Body of pancreas (tissue), 4 donors: ENCODE measurements around the gene PAN3. TPM values are rescaled to one million over a fixed set of nuclear protein-coding genes. Genes with fewer than 3 reads are reported as not detected.

Experiments used
- ATAC-seq: fragments of 150-250 bp; one replicate; pipeline ENCODE4 v1.9.1; 2016
- DNase-seq, 4 donors: peaks; one replicate each; pipeline ENCODE4 v3.0.0-alpha.2; 2019
- H3K27ac ChIP-seq, 4 donors: fragments of 200-600 bp; sonication (generic); 1 replicate in 3 of 4; 2 replicates in 1 of 4; pipeline versions ENCODE4 v1.5.1 to v1.6.1; 2016 to 2019; ENCODE audit warnings: mild to moderate bottlenecking in 1 of 4, mixed read lengths in 1 of 4, moderate library complexity in 1 of 4
- H3K27me3 ChIP-seq, 2 donors: fragments of 200-600 bp; sonication (generic); one replicate each; pipeline ENCODE4 v1.6.0; 2016; ENCODE audit warnings: mild to moderate bottlenecking in 1 of 2
- H3K36me3 ChIP-seq, 2 donors: fragments of 200-600 bp; sonication (generic); replicated peaks in 1 of 2; 2 replicates each; pipeline ENCODE4 v1.5.1; 2016; ENCODE audit warnings: low read depth in 2 of 2; ENCODE audit not compliant: insufficient read depth in 1 of 2
- H3K4me1 ChIP-seq: fragments of 200-600 bp; sonication (generic); one replicate; pipeline ENCODE4 v1.6.0; 2016
- H3K4me3 ChIP-seq, 2 donors: fragments of 200-600 bp; sonication (generic); 1 replicate in 1 of 2; 2 replicates in 1 of 2; pipeline ENCODE4 v1.5.1; 2016 to 2019
- H3K9me3 ChIP-seq, 3 donors: fragments of 200-600 bp; sonication (generic); 1 replicate in 2 of 3; 2 replicates in 1 of 3; pipeline ENCODE4 v1.5.1; 2016
- CTCF ChIP-seq, 7 experiments: fragments of 450-650 bp in 4 of 7; fragments of 200-600 bp in 3 of 7; sonication (generic) in 3 of 7; IDR thresholded peaks; one replicate each; pipeline ENCODE4 v1.5.1; 2016 to 2019; ENCODE audit warnings: antibody characterized with exemption in 7 of 7
- POLR2A ChIP-seq, 3 donors: fragments of 450-650 bp; IDR thresholded peaks; one replicate each; pipeline ENCODE4 v1.6.1; 2016; ENCODE audit warnings: antibody characterized with exemption in 3 of 3, mild to moderate bottlenecking in 2 of 3
- WGBS, 2 donors: methylation state at CpG; one replicate each; pipeline ENCODE4 v1.1.5; 2017; 5-methylcytosine and 5-hydroxymethylcytosine counted together
- intact Hi-C: fragments of 100-400 bp; cut with DNase I; formaldehyde crosslinking; loops from one replicate; pipeline ENCODE4 v1.15.1; 2023
- total RNA-seq, 2 donors: library from RNA; depleted of rRNA; stranded (reverse); fragments of >200 nt; gene quantifications; one replicate each; pipeline ENCODE4 v1.1.0, GENCODE V29; 2016

PAN3 gene
- total RNA-seq, 2 donors from 2014 or later = 31.4 to 36.3 TPM

DNA sequence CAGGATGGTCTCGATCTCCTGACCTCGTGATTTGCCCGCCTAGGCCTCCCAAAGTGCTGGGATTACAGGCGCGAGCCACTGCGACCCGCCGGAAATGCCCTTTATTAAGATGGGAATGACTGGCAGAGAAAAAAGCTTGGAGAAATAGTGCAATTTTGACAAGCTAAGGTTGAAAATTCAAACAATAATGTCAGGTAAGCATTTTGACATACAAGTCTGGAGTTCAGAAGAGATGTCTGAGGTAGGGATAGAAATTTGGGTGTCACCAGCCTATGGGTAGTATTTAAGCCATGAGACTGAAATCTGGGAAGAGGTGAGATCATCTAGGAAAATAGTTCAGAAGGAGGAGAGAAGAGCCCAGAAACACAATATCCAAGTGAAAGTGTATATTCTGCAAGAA lies 17.1 kb upstream of the PAN3 start:
- intact Hi-C loops = no loop called here
- Histone ChIP-seq H3K9me3 (no peaks in the 10 kb centered on the region), H3K27me3 (no peaks in the 10 kb centered on the region), H3K4me3 (no peak overlapping the region), H3K36me3 (no peaks in the 10 kb centered on the region), H3K4me1 (no peaks in the 10 kb centered on the region), H3K27ac (no peak overlapping the region)
- DNase-seq (no peak), ATAC-seq (no peak)
- no peak for TF ChIP-seq POLR2A (IDR thresholded peaks at IDR 0.05)
- TF ChIP-seq CTCF (IDR thresholded peaks at IDR 0.05) = no peak
- 94 to 95% methylated on average over 8 of the region's 8 CpGs for WGBS, 2 donors

DNA sequence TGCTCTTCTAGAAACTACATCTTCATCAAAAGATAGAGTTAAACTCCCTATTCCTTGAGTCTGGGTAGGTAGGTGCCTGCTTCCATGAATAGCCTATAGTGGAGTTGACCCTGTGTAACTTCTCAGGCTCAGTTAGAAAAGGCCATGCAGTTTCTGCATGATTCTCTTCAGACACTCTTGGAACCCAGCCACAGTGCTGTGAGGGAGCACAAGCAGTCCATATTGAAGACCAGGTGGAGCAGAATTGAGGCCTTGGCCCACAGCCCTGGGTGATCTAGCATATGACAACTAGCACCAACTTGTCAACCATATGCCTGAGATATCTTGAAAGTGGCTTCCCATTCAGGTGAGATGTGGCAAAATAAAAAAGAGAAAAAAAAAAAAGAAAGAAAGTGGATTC lies 10.3 kb upstream of the PAN3 start:
- no peak overlapping the region for H3K4me3 ChIP-seq
- DNase-seq = peak in 1 of 4 donors; percentile 13
- no peak for ATAC-seq
- no peaks in the 10 kb centered on the region for H3K27me3 ChIP-seq
- H3K36me3 ChIP-seq = no peaks in the 10 kb centered on the region
- intact Hi-C loops = no loop called here
- no peaks in the 10 kb centered on the region for H3K9me3 ChIP-seq
- no peak overlapping the region for H3K27ac ChIP-seq
- no peaks in the 10 kb centered on the region for H3K4me1 ChIP-seq
- TF ChIP-seq CTCF (IDR thresholded peaks at IDR 0.05) = no peak
- no peak for TF ChIP-seq POLR2A (IDR thresholded peaks at IDR 0.05)

DNA sequence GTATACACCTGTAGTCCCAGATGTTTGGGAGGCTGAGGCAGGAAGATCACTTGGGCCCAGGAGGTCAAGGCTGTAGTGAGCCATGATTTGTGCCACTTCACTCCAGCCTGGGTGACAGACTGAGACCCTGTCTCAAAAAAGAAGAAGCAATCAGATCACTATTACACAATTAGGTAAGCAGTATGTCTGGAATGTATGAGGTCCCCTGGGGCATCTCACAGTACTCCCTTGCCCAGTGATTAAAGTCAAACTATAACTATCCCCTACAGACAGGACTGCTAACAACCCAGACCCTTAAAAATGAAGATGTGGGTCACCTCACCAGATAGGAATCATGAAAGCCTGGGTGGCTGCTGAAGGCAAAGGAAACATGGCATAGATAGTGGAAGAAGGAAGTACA lies 9.4 kb upstream of the PAN3 start:
- Histone ChIP-seq H3K27me3 (no peaks in the 10 kb centered on the region), H3K4me1 (no peaks in the 10 kb centered on the region), H3K4me3 (no peak overlapping the region), H3K27ac (no peak overlapping the region), H3K36me3 (no peaks in the 10 kb centered on the region), H3K9me3 (no peaks in the 10 kb centered on the region)
- intact Hi-C loops = no loop called here
- DNase-seq = no peak
- TF ChIP-seq CTCF (IDR thresholded peaks at IDR 0.05) (no peak), POLR2A (IDR thresholded peaks at IDR 0.05) (no peak)
- ATAC-seq = no peak

DNA sequence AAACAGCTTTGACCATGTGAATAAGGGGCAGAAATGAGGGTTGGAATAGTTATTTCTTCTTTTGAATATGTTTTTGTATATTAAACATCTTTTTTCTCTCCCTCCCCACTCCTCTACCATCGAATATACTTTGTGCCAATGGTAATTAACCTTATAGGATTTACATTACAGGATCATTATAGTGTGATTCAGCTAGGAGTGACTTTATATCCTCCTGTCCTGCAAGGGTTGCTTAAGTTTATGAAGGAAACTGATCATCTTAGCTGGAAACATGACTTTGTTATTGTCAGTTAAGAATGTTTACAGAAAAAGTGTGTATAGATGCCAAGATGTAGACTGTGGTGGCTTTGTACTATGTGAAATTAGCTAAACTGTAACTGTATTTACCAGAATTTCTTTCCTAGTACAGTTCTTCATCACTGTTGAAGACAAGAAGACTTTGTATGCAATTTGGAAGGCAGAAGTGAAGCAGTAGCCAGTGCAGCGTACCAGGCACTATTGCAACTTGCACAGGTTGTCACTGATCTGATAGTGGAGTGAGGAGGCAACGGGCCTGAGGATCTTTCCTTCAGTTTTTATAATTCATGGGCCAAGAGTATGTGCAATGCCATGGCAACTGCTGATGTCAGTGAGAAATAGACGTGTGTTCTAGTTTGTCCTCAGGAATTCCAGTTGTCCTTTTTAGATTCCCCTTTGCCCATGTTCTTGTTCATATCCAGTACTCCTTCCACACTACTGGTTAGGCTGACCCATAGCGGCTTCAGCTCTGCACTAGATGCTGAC lies 8.2 kb upstream of the PAN3 start:
- H3K9me3 ChIP-seq = no peaks in the 10 kb centered on the region
- no peaks in the 10 kb centered on the region for H3K36me3 ChIP-seq
- intact Hi-C loops = no loop called here
- no peaks in the 10 kb centered on the region for H3K4me1 ChIP-seq
- 40 to 43% methylated on average over 5 of the region's 5 CpGs for WGBS, 2 donors
- ATAC-seq = no peak
- no peaks in the 10 kb centered on the region for H3K27me3 ChIP-seq
- no peak overlapping the region for H3K4me3 ChIP-seq
- TF ChIP-seq POLR2A (IDR thresholded peaks at IDR 0.05) (no peak), CTCF (IDR thresholded peaks at IDR 0.05) (no peak)
- H3K27ac ChIP-seq = no peak overlapping the region
- DNase-seq = no peak

DNA sequence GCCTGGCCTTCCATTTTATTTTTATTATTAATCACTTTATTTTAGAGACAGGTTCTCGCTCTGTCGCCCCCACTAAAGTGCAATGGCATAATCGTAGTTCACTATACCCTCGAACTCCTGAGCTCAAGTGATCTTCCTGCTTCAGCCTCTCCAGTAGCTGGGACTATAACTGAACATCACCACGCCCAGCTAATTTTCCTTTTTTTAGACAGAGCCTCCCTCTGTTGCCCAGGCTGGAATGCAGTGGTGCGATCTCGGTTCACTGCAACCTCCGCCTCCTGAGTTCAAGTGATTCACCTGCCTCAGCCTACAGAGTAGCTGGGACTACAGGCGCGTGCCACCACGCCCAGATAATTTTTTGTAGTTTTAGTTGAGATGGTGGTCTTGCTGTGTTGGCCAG lies 6.7 kb upstream of the PAN3 start:
- no peaks in the 10 kb centered on the region for H3K27me3 ChIP-seq
- no peak for TF ChIP-seq CTCF (IDR thresholded peaks at IDR 0.05)
- no peak for TF ChIP-seq POLR2A (IDR thresholded peaks at IDR 0.05)
- no peaks in the 10 kb centered on the region for H3K9me3 ChIP-seq
- no peak for ATAC-seq
- DNase-seq = no peak
- no peak overlapping the region for H3K4me3 ChIP-seq
- intact Hi-C loops = no loop called here
- no peaks in the 10 kb centered on the region for H3K36me3 ChIP-seq
- H3K27ac ChIP-seq = no peak overlapping the region
- 90 to 94% methylated on average over 10 to 11 of the region's 11 CpGs for WGBS, 2 donors
- H3K4me1 ChIP-seq = peaks cover 4% of the 10 kb centered on the region
